ENCODE data around the gene TRIB2. TPM values are rescaled to one million over a fixed set of nuclear protein-coding genes. Genes with fewer than 3 reads are reported as not detected.

TRIB2 gene
- total RNA-seq, 4 donors from 2014 or later, result 182 to 554 (median 315) TPM

- H3K27me3 ChIP-seq, result no peaks in the 10 kb centered on the region
- H3K4me3 ChIP-seq, result no peak overlapping the region
- peak overlapping the region in 2 of 4 donors; percentile 60 to 78 for H3K27ac ChIP-seq
- TF ChIP-seq CTCF (IDR thresholded peaks at IDR 0.05), result no peak
- no peak for TF ChIP-seq POLR2A (IDR thresholded peaks at IDR 0.05)
- TF ChIP-seq EP300 (IDR thresholded peaks at IDR 0.05), result peak in 1 of 2 donors; percentile 71
- peak in 1 of 2 donors; percentile 44 for DNase-seq (ENCODE audit: low spot score in 2 of 2)
- H3K36me3 ChIP-seq, result no peaks in the 10 kb centered on the region
- H3K9me3 ChIP-seq, result no peaks in the 10 kb centered on the region
- 43 to 49% methylated on average over 7 of the region's 7 CpGs for WGBS, 2 donors
- peaks cover 0 to 37% (median 12%) of the 10 kb centered on the region in 4 donors for H3K4me1 ChIP-seq
These were observed 14.3 kb upstream of the TRIB2 start for GRCh38 chr2:12702168-12703121.

- Histone ChIP-seq H3K9me3 (no peaks in the 10 kb centered on the region), H3K27me3 (no peaks in the 10 kb centered on the region), H3K27ac (peak overlapping the region in 3 of 4 donors; percentile 27 to 78 (median 72)), H3K4me3 (no peak overlapping the region), H3K36me3 (no peaks in the 10 kb centered on the region), H3K4me1 (peaks cover 0 to 37% (median 12%) of the 10 kb centered on the region in 4 donors)
- TF ChIP-seq CTCF (IDR thresholded peaks at IDR 0.05) (no peak), EP300 (IDR thresholded peaks at IDR 0.05) (peak in 1 of 2 donors; percentile 18), POLR2A (IDR thresholded peaks at IDR 0.05) (no peak)
- peak in 1 of 2 donors; percentile 79 for DNase-seq (ENCODE audit: low spot score in 2 of 2)
These were observed 12.4 kb upstream of the TRIB2 start for GRCh38 chr2:12704378-12704777.

GRCh38 chr2:12705230-12705629, 11.5 kb upstream of the TRIB2 start:
- 100% methylated on average over 1 of the region's 1 CpG for WGBS, 2 donors
- no peaks in the 10 kb centered on the region for H3K9me3 ChIP-seq
- H3K4me1 ChIP-seq, result peaks cover 0 to 45% (median 14%) of the 10 kb centered on the region in 4 donors
- no peak for DNase-seq (ENCODE audit: low spot score in 2 of 2)
- no peak overlapping the region for H3K4me3 ChIP-seq
- TF ChIP-seq EP300 (IDR thresholded peaks at IDR 0.05) (no peak), CTCF (IDR thresholded peaks at IDR 0.05) (no peak), POLR2A (IDR thresholded peaks at IDR 0.05) (no peak)
- no peaks in the 10 kb centered on the region for H3K36me3 ChIP-seq
- H3K27ac ChIP-seq, result peak overlapping the region in 3 of 4 donors; percentile 27 to 78 (median 72)
- H3K27me3 ChIP-seq, result no peaks in the 10 kb centered on the region

- Histone ChIP-seq H3K27me3 (no peaks in the 10 kb centered on the region), H3K9me3 (no peaks in the 10 kb centered on the region), H3K36me3 (no peaks in the 10 kb centered on the region), H3K27ac (peak overlapping the region in 2 of 4 donors; percentile 72 to 78), H3K4me3 (no peak overlapping the region), H3K4me1 (peaks cover 0 to 45% (median 14%) of the 10 kb centered on the region in 4 donors)
- no peak for TF ChIP-seq POLR2A (IDR thresholded peaks at IDR 0.05)
- TF ChIP-seq CTCF (IDR thresholded peaks at IDR 0.05), result no peak
- no peak for TF ChIP-seq EP300 (IDR thresholded peaks at IDR 0.05)
- 90 to 92% methylated on average over 2 of the region's 2 CpGs for WGBS, 2 donors
- no peak for DNase-seq (ENCODE audit: low spot score in 2 of 2)
These were observed 11.0 kb upstream of the TRIB2 start for GRCh38 chr2:12705742-12706141.

Measured in tibial nerve (tissue), 4 donors.